GM18858 (cell line): ENCODE results near the gene MTIF2.
A peak's percentile ranks its signal among the peaks of the same experiment; 100 is the strongest.
"Not testable (repeated sequence)": the region's sequence is repeated elsewhere in the genome, so short reads cannot be mapped to it uniquely, and the experiment has no call there.

Experiments used
- ATAC-seq: cut with Tn5 transposase; IDR thresholded peaks from one replicate; pipeline ENCODE4 v1.9.1; 2021; ENCODE audit not compliant: unreplicated experiment

The MTIF2 gene

DNA sequence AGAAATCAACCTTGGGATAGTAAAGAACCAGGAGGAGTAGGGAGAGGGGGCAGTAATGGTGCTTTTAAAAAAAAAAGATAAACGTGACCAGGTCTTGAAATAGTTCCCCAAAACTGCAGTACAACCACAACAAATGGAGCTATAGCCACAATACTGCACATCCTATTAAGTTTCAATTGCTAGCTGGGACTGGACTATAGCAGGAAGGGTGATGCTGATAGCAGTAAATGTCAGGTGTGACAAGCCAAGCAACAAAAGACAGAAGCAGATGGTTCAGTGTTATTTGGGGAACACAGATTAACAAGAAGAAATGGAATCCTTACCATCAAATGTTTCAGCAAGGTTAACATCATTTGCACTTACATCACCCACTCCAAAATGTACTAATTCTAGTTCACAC is 26.4 kb downstream of the MTIF2 start:
- no peak for ATAC-seq

DNA sequence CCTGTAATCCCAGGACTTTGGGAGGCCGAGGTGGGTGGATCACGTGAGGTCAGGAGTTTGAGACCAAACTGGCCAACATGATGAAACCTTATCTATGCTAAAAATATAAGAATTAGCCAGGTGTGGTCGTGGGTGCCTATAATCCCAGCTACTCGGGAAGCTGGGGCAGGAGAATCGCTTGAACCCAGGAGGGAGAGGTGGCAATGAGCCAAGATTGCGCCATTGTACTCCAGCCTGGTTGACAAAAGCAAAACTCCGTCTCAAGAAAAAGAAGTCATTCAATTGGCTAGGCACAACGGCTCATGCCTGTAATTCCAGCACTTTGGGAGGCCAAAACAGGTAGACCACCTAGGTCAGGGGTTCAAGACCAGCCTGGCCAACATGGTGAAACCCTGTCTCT is 27.4 kb downstream of the MTIF2 start:
- ATAC-seq = not testable (repeated sequence)

DNA sequence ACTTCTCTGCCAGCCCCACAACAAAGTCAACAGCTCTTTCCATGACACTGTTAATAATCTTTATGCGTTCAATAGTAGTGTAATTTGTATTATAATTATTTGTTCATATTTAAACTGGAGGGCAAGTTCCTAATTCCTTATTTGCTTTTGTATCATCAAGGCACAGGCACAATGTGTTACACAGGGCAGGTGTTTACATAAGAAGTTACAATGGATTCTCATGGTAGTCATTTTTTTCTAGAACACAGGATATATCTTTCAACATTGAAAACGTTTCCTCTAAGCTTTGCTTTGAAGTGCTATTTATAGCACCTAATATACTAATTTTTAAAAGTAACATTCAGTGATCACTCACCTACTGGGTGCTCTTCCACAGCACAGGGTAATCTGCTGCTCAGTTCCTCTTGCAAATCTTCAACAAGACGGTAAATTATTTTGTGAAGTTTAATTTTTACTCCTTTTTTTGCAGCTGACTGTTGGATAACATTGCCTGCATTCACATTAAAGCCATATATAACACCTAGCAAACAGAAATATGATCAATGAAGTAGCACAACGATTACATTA is 29.3 kb downstream of the MTIF2 start:
- no peak for ATAC-seq

DNA sequence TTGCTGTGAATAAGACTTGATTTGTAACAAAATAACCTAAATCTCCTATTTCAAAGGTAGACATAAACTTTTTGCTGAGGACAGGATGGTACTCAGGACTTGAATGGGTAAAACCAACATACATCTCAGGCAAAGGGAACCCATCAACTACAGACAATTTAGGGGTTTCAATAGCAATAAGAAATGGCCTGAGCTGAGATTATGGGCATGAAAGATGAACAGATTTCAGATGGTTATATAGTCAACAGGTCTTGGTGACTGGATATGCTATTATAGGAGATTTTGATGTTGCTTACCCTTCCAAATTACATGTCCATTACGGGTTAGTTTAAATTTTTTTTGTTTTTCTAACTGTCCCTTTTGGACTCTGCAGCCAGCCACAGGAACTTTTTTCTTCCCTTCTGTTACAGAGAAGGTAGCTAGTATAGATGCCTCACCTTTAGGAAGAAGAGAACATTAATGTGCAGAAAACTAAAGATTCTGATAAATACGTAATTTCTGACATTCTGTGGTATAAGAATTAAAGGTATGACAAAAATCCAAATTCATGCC is 32.0 kb downstream of the MTIF2 start:
- no peak for ATAC-seq

DNA sequence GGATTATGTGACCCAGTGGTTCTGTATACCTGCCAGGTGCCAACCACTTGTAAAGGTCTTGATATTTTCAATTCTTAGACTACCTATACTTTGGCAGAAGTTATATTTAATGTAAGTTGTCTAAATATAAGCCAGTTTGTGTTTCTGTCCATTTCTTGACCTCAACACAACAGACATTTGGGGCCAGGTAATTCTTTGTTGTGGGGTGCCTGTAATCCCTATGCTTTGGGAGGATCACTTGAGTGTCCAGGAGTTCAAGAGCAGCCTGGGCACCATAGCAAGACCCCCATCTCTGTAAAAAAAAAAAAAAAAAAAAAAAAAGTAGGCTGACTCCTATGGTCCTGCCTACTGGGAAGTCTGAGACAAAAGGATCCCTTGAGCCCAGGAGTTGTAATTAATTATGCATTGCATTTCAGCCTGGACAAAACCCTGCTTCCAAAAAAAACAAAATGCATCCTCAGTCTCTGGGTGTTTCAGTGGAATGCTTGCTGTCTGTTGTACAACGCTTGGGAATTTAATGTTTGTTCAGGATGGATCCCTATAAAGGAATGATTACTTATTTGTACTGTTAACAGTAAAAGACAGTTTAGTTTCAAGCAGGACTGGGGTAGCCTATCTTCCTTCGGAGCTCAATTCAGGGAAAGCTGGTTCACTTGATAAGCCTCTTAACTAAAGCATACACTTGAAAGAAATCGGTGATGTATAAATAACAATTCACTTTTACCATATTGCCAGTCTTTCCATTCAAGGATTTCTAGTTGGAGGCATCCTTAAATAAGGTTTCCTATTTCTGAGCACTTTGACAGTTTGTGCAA is 33.1 kb downstream of the MTIF2 start:
- ATAC-seq = no peak

DNA sequence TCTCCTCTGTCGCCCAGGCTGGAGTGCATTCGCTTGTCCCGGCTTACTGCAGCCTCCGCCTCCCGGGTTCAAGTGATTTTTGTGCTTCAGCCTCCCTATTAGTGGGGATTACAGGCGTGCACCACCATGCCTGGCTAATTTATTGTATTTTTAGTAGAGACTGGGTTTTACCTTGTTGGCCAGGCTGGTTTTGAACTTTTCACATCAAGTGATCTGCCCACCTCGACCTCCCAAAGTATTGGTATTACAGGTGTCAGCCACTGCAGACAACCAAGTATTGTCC is 35.4 kb downstream of the MTIF2 start:
- no peak for ATAC-seq

DNA sequence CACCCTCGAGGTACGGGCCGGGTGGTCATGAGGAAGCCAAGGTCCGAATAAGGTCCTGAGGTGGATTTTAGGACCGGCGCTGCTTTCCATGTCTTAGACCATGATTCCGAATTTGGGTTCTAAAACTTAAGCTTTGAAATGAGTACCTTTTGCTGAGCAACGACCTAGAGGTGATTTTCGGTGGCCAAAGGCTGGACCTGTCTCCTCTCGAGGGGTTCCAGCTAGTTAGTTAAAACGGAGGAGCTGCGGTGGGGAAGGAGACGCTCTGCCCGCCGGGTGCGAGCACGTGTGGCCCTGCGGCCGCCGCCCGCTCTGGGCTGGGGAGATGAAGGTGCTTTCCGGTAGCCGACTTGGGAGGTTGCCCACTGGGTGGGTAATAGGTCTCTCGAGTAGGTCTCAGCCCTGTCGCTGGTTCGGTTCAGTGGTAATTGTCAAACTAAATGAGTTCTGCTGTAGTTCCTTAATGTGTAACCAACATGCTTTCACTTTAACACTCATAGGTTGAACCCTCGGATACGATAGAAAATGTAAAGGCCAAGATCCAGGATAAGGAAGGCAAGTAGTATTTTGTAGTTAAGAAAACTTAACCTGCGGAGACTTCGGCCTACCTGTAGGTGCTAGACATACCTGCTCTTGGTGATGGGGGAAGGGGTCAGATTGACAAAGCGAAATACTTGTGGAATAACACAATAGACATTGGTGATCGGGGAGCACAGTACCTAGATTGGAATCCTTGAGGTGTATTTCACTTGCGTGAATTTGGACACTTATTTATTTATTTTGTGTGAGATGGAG is 36.0 kb downstream of the MTIF2 start:
- ATAC-seq = no peak

DNA sequence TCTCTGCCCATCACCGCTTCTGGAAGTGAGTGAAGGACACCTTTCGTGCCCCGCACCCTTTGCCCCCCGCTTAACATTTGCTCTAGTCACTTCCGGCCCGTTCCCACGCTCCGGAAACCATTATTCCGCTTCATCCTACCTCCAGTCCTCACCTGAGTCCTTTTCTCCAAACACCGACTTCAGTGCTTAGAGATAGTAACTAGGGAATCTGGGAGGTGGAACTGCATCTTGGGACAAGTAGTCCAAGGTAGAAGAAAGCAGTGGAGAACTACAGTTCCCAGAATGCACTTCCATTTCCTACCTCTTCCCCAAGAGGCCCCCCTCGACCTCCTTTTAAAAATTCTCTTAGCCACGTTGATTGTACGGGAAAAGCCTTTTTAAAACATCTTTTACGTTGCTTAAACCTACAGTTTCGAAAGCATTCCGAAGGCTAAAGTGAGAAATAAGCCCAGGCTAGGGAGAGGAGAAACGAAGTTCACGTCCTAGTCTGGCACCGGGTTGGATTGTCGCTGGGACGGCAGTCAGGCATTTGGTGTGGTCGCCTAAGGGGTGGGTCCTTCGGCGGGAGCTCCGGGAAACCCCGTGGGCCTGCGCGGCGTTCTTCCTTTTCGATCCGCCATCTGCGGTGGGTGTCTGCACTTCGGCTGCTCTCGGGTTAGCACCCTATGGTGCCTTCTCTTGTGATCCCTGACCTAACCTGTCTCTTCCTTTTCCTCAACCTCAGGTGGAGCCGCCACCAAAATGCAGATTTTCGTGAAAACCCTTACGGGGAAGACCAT is 36.8 kb downstream of the MTIF2 start, which contains the start of the genes CLHC1 and RPS27A:
Gene CLHC1 (minus strand): TSS at position 210 of the 779 bp plus-strand sequence. CDS start 9,882 bp downstream, outside the sequence.
Gene RPS27A (plus strand): TSS at position 605 of the 779 bp plus-strand sequence. CDS start 137 bp downstream, at position 742.
- ATAC-seq = peak; percentile 87

DNA sequence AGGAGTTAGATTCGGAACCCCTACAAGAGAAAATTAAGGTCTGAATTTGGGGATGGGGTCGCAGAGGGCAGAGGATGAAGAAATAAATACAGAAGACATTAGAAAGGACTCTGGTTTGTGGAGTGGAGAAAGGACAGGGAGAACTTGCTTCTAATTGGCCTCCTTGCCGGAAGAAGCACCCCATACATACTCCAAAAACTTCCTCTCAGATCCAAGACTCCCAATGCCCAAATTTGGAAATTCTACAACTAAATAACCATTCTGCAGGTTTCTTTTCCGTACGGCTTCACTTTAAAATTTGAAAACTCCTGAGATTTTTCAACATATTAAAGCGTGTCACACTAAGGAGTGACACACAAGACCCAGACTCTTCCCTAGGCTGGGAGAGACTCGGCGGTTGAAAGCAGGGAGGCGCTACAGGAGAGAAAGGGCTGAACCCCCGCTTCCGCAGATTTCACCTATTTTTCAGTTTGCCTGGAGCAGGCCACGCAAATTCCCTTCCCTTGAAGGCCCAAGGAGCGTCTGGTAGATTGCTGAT is 37.4 kb downstream of the MTIF2 start:
- ATAC-seq = no peak

DNA sequence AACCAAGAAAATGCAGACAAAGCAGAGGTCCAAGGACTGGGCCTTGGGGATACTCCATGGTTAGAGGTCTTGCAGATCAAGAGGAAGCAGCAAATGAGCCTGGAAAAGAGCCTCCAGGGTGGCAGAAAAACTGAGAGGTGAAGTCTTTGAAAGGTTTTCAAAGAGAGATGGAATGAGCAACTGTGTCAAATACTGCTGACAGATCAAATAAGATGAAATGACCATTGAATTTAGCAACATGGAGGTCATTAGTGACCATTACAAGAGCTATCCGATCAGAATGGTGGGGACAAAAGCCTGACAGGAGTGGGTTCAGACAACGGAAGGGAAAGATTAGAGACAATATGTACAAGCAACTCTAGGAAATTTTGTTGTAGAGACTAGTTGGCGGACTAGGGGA is 38.5 kb downstream of the MTIF2 start:
- ATAC-seq = no peak

DNA sequence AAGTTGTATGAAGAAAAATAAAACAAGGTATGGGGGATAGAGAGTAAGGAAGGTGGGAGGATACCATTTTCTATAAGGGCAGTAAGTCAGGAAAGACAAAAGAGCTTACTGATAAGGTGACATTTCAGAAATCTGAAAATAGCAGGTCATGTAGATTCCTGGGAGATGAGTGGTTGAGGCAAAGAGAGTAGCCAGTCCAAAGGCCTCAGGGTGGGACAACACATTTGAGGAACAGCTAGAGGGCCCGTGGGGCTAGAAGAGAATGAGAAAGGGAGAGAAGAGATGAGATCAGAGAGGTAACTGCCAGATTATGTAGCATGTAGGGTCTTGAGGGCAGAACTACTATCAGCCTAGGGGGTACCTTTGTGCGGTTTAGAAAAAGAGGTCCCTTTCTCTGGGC is 39.8 kb downstream of the MTIF2 start:
- ATAC-seq = no peak

DNA sequence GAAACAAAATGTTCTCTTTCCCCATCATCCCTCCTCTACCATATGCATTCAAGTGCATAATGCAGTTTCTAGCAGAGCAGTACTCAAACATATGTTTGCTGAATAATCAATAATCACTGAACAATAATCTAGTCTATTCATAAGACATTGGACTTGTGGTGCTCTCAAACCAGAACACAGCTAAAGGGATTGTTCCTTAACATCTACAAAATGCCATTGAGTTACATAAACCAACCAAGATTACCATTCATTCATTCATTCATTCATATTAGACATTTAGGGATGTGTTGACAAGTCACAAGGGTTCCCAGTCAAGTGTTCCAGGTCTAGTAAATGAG is 40.8 kb downstream of the MTIF2 start:
- ATAC-seq = no peak

DNA sequence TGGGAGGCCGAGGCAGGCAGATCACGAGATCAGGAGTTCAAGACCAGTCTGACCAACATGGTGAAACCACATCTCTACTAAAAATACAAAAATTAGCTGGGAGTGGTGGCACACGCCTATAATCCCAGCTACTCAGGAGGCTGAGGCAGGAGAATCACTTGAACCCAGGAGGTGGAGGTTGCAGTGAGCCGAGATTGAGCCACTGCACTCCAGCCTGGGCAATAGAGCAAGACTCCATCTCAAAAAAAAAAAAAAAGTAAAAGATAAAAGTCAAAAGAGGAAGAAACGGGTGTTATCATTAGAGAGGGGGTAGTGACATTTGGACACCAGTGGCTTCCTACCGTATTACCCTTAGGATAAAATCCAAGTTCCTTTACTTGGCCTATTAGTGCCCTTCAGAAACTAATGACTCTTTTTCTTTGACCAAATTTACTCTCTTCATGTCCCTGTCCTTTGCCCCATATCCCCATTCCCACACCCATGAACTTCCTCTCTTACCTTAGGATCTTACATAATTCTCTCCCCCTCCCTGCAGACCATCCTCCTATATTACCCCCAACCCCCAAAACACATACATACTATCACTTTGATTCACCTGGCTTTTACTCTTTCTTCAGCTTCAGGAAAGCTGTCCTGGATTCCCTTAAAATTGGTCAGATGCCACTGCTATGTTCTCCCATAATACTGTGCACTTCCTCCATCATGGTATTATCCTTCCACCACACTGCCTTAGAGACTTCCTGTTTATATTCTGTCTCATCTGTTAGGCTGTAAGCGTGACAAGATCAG is 41.4 kb downstream of the MTIF2 start:
- ATAC-seq = not testable (repeated sequence)

DNA sequence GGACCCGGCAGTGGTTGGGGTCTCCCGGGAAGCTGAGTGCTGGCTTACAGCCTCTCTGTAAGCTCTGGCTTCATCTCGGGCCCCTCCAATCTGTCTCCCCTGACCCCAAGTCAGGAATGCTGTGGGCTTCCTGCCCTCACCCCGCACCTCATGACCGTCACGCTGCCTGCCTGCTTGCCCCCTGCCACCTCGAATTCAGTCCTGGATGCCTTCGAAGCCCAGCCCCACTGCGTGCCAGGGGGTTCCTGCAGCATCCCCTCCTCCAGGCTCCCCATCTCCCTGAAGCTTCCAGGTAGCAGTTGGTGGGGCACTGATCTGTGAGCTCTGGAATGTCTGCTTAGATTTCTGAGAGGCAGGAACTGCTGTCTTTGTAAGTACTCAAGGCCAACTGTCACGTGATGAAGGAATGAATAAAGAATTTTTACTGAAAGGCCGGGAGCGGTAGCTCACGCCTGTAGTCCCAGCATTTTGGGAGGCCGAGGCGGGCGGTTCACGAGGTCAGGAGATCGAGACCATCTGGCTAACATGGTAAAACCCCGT is 43.5 kb downstream of the MTIF2 start:
- ATAC-seq = no peak

DNA sequence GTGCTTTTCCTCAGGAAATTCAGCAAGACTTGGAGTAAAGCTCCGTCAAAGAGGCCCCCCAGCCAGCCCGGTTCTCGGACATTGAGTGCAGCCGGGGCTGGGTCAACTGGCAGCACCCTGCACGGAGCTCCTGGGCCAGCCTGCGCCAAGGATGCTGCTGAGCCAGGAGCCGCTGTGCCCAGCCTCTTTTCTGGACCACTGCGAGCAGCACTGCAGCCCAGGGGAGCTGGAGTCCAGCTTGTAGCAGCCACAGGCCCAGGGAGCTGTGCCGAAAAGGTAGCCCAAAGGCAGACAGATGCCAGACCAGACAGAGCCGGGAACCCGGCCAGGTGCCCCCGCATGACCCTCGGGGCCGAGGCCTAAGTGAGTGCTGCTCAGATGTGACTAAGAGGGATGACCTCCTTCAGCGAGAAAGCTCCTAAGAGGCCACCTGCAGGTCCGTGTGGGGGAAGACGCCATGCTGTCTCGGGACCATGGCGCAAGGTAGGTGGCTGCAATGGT is 44.2 kb downstream of the MTIF2 start:
- ATAC-seq = no peak

DNA sequence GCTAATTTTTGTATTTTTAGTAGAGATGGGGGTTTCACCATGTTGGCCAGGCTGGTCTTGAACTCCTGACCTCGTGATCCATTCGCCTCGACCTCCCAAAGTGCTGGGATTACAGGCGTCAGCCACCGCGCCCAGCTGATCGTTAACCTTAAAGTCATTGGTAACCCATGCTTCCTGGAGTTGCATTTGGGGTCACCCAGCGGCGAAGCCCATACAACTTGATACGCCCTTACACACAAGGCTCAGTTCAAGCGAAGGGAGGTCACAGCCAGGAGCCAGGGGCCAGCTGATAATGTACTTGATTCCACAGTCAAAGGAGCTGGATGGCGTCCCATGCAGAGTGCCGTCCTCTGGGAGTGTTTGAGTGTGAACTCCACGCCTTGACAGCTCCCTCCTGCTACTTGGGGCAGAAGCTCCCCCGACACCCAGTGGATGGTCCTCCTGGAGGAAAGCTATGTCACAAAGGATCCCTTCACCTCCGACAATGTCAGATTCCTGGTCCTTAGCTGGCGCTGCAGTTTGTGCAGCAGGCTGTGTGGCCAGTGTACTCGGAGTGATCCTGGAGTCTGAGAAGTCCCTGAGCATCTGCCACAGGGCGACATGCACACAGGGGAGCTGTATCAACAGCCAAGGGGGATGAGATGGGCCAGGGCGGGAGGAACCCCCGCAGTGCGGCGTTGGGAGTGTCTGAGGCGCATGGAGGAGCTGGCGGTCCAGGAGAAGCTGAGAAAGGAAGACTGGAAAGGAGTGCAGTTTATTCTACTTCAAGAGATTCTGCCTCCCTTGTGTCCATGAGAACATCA is 44.9 kb downstream of the MTIF2 start:
- no peak for ATAC-seq

DNA sequence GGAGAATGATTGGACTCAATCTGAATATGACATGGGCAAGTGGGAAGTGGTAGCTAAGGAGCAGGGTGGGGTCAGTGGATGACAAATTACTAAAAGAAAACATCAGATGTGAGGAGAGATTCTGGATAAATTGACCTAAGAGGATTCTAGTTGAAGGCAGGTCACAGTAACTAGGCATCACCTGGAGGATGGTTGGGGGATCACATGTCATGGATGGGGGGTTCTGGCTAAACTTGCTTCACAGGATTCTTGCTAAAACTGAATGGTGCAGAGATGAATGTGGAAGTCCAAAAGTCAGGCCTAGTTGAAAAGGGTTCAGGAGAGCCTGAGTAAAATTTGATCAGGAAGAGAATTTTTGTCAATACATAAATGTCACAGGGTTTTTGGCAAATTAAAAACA is 55.2 kb downstream of the MTIF2 start:
- no peak for ATAC-seq

DNA sequence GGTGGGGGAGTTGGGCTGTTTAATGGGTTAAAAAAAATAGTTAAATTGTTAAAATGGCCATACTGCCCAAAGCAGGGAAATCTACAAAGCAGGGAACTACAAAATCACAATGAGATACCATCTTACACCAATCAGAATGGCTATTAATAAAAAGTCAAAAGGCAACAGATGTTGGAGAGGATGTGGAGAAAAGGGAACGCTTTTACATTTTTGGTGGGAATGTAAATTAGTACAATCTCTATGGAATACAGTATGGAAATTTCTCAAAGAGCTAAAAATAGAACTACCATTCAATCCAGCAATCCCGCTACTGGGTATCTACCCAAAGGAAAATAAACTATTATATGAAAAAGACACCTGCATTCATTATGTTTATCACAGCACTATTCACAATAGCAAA is 64.1 kb downstream of the MTIF2 start:
- no peak for ATAC-seq

DNA sequence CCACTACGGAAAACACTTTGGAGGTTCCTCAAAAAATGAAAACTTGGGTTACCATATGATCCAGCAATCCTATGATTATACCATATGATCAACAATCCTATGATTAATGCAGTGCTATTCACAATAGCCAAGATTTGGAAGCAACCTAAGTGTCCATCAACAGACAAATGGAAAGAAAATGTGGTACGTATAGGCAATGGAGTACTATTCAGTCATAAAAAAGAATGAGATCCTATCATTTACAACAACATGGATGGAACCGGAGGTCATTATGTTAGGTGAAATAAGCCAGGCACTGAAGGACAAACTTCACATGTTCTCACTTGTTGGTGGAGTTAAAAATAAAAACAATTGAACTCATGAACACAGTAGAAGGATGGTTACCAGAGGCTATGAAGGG is 64.5 kb downstream of the MTIF2 start:
- ATAC-seq = no peak
